PFSK-1 (cell line): ENCODE results near the gene WTAP.

ENCODE experiments used
- FOXP2 ChIP-seq: optimal IDR thresholded peaks from 2 replicates; pipeline ENCODE3; 2011; ENCODE audit warnings: borderline replicate concordance, control low read depth, inconsistent platforms; ENCODE audit not compliant: insufficient read depth; ENCODE audit errors: extremely low read length, extremely low read depth
- POLR2AphosphoS5 ChIP-seq: IDR thresholded peaks from 2 replicates; pipeline ENCODE4 v1.6.1; 2012; ENCODE audit warnings: low read depth, mild to moderate bottlenecking, control low read depth, low read length, moderate library complexity

- TF ChIP-seq POLR2AphosphoS5 = no peak
- no peak for TF ChIP-seq FOXP2
Observed at GRCh38 chr6:159700970-159701369, 26.3 kb upstream of the WTAP start.
